PFSK-1 (cell line): ENCODE measurements around the gene PPFIBP1.

Experiments
- POLR2AphosphoS5 ChIP-seq: IDR thresholded peaks from 2 replicates; pipeline ENCODE4 v1.6.1; 2012; ENCODE audit warnings: low read depth, mild to moderate bottlenecking, control low read depth, low read length, moderate library complexity
- TF ChIP-seq, protein P1 (sequence below), 2 experiments: IDR thresholded peaks; 2 replicates each; pipeline versions ENCODE4 v1.6.1 to v1.8.0; 2011 to 2012; ENCODE audit warnings: low read depth in 2 of 2, low read length in 2 of 2, control low read depth in 1 of 2, inconsistent platforms in 1 of 2, mild to moderate bottlenecking in 1 of 2, moderate library complexity in 1 of 2; ENCODE audit not compliant: insufficient read depth in 1 of 2

DNA sequence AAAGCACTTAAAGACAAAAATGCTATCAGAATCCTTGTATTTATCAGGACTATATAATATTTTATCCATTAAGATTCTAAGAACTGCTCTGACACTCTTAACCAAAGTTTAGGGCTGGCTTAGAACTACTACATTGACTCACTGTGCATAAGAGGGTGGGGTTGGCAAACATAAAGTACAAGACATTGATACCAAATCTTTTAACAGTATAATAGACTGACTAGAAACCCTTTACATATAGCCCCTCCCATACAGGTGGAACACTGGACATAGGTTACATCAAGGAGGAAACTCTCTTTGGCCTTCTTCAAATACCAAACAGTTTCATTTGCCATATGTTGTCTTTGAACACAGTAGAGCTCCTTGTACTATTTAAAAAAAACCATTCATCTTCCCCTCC is 156.6 kb downstream of the PPFIBP1 start:
- TF ChIP-seq, protein P1, sequence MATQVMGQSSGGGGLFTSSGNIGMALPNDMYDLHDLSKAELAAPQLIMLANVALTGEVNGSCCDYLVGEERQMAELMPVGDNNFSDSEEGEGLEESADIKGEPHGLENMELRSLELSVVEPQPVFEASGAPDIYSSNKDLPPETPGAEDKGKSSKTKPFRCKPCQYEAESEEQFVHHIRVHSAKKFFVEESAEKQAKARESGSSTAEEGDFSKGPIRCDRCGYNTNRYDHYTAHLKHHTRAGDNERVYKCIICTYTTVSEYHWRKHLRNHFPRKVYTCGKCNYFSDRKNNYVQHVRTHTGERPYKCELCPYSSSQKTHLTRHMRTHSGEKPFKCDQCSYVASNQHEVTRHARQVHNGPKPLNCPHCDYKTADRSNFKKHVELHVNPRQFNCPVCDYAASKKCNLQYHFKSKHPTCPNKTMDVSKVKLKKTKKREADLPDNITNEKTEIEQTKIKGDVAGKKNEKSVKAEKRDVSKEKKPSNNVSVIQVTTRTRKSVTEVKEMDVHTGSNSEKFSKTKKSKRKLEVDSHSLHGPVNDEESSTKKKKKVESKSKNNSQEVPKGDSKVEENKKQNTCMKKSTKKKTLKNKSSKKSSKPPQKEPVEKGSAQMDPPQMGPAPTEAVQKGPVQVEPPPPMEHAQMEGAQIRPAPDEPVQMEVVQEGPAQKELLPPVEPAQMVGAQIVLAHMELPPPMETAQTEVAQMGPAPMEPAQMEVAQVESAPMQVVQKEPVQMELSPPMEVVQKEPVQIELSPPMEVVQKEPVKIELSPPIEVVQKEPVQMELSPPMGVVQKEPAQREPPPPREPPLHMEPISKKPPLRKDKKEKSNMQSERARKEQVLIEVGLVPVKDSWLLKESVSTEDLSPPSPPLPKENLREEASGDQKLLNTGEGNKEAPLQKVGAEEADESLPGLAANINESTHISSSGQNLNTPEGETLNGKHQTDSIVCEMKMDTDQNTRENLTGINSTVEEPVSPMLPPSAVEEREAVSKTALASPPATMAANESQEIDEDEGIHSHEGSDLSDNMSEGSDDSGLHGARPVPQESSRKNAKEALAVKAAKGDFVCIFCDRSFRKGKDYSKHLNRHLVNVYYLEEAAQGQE (IDR thresholded peaks at IDR 0.05; ENCODE audit: insufficient read depth in 1 of 2, low read depth in 2 of 2, low read length in 2 of 2): no peak
- TF ChIP-seq POLR2AphosphoS5: no peak
